HG03097 (cell line): ENCODE results near the gene TTLL1.
"Not testable (repeated sequence)": the region's sequence is repeated elsewhere in the genome, so short reads cannot be mapped to it uniquely, and the experiment has no call there.

Source experiments
- ATAC-seq: cut with Tn5 transposase; IDR thresholded peaks from one replicate; pipeline ENCODE4 v1.9.1; 2021; ENCODE audit not compliant: unreplicated experiment, low FRiP score

TTLL1 gene

GRCh38 chr22:42995654-42996053 is 93.5 kb downstream of the TTLL1 start:
- ATAC-seq, result not testable (repeated sequence)

DNA sequence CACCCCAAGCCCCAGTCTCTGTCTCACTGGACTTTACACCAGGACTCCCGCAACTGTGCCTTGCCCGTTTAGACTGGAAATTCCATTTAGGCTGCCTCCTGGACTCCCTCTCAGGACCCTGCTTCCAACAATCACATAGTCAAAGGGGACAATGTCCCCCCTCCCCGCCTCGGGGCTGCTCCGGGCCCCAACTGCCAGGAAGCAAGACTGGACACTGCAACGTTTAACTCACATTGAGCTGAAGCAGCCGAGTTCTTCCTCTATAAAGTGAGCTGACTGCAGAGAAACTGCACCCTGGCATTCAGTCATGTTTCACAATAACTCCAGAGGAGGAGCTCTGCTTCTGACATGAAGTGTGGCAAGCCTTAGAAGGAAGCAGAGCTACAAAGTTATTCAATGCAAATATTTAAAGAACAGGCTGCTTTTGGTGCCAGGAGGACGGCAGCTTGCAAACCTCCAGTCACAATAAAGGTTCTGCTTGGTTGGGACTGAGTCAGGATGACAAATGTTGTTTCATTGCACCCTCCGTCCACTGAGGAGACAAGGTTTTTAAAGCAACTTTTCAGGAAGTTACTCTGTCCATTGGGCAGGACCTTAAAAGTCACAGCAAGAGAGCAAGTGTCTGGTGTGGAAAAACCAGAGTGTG is 94.2 kb downstream of the TTLL1 start:
- no peak for ATAC-seq

DNA sequence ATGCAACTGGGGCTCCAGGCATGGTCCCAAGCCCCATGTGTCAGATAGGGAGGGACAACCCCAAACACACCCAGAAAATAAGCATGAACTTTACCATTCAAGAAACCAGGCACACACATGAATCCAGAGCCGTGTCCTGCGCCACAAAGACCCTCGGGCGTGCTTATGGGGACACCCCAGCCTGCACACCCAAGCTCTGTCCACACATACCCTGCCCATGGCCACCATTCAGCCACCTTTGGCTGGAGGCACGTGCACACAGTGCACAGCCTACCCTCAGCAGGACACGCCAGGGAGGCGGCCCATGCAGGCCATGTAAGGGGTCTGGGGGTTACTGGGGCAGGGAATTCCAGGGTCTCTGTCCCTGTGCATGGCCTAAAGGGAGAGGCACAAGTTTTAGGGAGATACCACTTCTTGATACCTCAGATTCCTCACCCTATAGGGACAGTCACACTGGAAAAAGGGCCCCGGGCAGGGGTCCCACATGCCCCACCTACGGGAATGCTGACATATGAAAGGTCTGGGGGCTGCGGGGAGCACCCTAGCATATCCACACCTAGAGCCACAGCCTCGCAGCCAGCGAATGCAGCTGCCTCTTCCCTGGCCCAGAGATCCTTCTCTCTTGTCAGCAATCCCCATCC is 94.8 kb downstream of the TTLL1 start:
- no peak for ATAC-seq

DNA sequence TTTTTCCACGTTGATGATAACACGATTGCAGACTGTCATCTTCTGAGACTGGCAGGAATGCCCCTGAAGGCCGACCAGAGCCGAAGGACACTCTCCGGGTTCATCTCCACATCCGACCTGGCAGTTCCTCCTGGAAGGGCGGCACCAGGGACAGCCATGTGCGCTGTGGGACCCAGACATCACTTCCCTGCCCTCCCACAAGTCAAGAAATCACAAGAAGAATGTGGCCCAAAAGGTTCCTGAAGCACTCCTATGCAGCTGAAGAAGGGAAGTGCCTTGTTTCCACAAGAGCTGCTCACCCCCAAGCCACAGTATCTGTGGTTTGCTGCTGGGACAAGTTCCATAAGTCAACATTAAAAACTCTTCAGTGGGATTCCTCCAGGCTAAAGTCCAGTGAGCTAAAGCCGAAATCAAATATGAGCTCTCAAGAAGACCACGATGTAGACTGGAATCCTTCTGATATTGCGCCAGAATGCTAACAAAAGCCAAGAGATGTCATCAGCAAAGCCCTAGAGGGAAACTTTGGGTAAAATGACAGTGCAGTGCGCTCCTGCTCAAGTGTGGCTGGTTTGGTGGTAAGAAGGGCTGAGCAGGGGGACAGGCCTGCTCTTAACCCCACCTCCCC is 95.4 kb downstream of the TTLL1 start:
- ATAC-seq, result no peak

- ATAC-seq, result no peak
These were observed 96.2 kb downstream of the TTLL1 start for GRCh38 chr22:42992886-42993479.

GRCh38 chr22:42992092-42992491 is 97.1 kb downstream of the TTLL1 start:
- ATAC-seq, result no peak

- ATAC-seq, result no peak
These were observed 98.1 kb downstream of the TTLL1 start for GRCh38 chr22:42991010-42991651.

DNA sequence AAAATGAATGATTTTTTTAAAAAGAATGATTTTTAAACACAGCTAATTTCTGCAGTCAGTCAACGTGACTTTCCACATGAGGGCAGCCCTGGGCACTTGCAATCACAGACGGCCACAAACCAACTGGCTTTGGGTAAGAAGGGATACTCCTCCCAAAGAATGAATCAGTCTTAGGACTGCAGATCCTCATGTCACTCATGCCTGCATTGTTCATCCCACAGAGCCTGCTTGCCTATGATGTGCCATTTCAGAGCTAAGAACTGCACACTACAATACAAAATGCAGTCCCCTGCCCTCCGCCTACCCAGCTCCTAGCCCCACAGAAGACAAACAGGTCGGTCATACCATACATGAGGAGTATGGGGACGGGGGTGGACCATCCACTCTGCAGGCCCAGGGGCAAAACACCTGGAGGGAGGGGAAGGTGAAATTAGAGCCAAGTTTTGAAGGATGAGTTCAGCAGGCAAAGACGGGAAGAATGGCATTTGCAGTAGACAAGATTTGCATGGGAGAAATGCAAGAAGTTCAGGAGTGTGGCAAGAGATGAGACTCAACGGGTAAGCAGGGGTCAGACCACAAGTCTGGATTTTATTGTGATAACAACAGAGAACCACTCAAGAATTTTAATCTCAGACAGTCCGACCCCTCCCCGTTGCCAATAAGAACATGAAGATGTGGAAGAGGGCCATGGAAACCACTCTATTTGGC is 98.9 kb downstream of the TTLL1 start:
- ATAC-seq, result no peak
